Upper lobe of left lung (tissue), 6 donors: Measurements from ENCODE around the gene CYB5R2. TPM values are rescaled to one million over a fixed set of nuclear protein-coding genes. Genes with fewer than 3 reads are reported as not detected.

ENCODE experiments used
- ATAC-seq, 2 donors: fragments of 200-7000 bp; cut with Tn5 transposase; one replicate each; pipeline ENCODE4 v1.9.1; 2022; ENCODE audit warnings: mild to moderate bottlenecking in 2 of 2, moderate library complexity in 2 of 2; ENCODE audit not compliant: low FRiP score in 2 of 2
- DNase-seq, 2 donors: peaks; one replicate each; pipeline ENCODE4 v3.0.0-alpha.2; 2019 to 2020
- H3K27ac ChIP-seq, 4 donors: fragments of 200-600 bp; sonication (generic); one replicate each; pipeline ENCODE4 v1.5.1; 2016 to 2019
- H3K27me3 ChIP-seq, 4 donors: fragments of 200-600 bp; sonication (generic); one replicate each; pipeline ENCODE4 v1.5.1; 2017 to 2019
- H3K36me3 ChIP-seq, 4 donors: fragments of 200-600 bp; sonication (generic); one replicate each; pipeline ENCODE4 v1.5.1; 2016 to 2019
- H3K4me1 ChIP-seq, 4 donors: fragments of 200-600 bp; sonication (generic); one replicate each; pipeline ENCODE4 v1.5.1; 2018 to 2019
- H3K4me3 ChIP-seq, 4 donors: fragments of 200-600 bp; sonication (generic); one replicate each; pipeline ENCODE4 v1.5.1; 2017 to 2019; ENCODE audit warnings: mild to moderate bottlenecking in 2 of 4, moderate library complexity in 1 of 4
- H3K9me3 ChIP-seq, 4 donors: fragments of 200-600 bp; sonication (generic); one replicate each; pipeline ENCODE4 v1.5.1; 2018 to 2019
- EP300 ChIP-seq, 4 donors: sonication (generic); formaldehyde crosslinking; IDR thresholded peaks; one replicate each; pipeline ENCODE4 v1.5.1; 2017; ENCODE audit warnings: antibody characterized with exemption in 4 of 4, control low read depth in 2 of 4
- POLR2A ChIP-seq, 4 donors: fragments of 450-650 bp; IDR thresholded peaks; one replicate each; pipeline ENCODE4 v1.5.1; 2016 to 2017; ENCODE audit warnings: antibody characterized with exemption in 4 of 4, mild to moderate bottlenecking in 2 of 4
- POLR2AphosphoS5 ChIP-seq, 2 donors: sonication (generic); formaldehyde crosslinking; IDR thresholded peaks; one replicate each; pipeline ENCODE4 v1.5.1; 2017; ENCODE audit warnings: antibody characterized with exemption in 2 of 2
- WGBS, 2 donors: methylation state at CpG; one replicate each; pipeline ENCODE4 v1.1.5; 2017 to 2018; 5-methylcytosine and 5-hydroxymethylcytosine counted together
- total RNA-seq, 6 donors: library from RNA; depleted of rRNA in 4 of 6; stranded (reverse); fragments of >200 nt in 4 of 6; gene quantifications; one replicate each; pipeline versions ENCODE4 v1.1.0 to v1.2.1, GENCODE V29; 2016 to 2021
- TF ChIP-seq, protein P1 (sequence below), 6 experiments: fragments of 450-650 bp in 4 of 6; fragments of 200-600 bp in 2 of 6; sonication (generic) in 2 of 6; IDR thresholded peaks; one replicate each; pipeline ENCODE4 v1.5.1; 2016 to 2019; ENCODE audit warnings: antibody characterized with exemption in 6 of 6
- donor health status: DM: no; HTN: no; CAD: no; lungs with moderate emphysema.
- donor health status: DM: no; HTN: yes; CAD: no; lungs with severe emphysema.

The CYB5R2 gene
- total RNA-seq, 6 donors from 2014 or later, result 8.3 to 58.7 (median 10.6) TPM

DNA sequence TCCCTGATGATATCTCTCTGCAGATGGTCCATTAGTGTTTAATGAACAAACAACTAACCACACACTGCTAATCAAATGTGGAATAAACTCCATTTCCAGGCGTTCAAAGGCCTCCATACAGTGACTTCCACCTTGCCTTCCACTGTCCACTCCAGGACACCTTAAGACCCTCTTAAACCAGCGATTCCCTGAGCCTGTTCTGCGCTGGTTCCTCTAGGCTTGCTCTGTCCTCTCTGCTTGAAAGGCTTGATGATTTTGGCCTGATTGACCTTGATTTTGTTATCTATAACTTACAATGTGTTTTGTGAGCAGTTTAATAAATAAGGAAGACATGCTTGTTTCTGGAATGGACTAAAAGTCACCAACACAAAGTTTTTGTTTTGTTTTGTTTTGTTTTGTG lies 20.9 kb upstream of the CYB5R2 start:
- no peaks in the 10 kb centered on the region for H3K27me3 ChIP-seq
- H3K4me3 ChIP-seq, result peak overlapping the region in 1 of 4 donors; percentile 18
- H3K9me3 ChIP-seq, result no peaks in the 10 kb centered on the region
- no peaks in the 10 kb centered on the region for H3K4me1 ChIP-seq
- DNase-seq (no peak), ATAC-seq (no peak)
- TF ChIP-seq, protein P1, sequence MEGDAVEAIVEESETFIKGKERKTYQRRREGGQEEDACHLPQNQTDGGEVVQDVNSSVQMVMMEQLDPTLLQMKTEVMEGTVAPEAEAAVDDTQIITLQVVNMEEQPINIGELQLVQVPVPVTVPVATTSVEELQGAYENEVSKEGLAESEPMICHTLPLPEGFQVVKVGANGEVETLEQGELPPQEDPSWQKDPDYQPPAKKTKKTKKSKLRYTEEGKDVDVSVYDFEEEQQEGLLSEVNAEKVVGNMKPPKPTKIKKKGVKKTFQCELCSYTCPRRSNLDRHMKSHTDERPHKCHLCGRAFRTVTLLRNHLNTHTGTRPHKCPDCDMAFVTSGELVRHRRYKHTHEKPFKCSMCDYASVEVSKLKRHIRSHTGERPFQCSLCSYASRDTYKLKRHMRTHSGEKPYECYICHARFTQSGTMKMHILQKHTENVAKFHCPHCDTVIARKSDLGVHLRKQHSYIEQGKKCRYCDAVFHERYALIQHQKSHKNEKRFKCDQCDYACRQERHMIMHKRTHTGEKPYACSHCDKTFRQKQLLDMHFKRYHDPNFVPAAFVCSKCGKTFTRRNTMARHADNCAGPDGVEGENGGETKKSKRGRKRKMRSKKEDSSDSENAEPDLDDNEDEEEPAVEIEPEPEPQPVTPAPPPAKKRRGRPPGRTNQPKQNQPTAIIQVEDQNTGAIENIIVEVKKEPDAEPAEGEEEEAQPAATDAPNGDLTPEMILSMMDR (IDR thresholded peaks at IDR 0.05), result no peak
- TF ChIP-seq POLR2AphosphoS5 (IDR thresholded peaks at IDR 0.05) (no peak), POLR2A (IDR thresholded peaks at IDR 0.05) (no peak), EP300 (IDR thresholded peaks at IDR 0.05) (no peak)
- no peaks in the 10 kb centered on the region for H3K36me3 ChIP-seq
- 78 to 82% methylated on average over 3 of the region's 3 CpGs for WGBS, 2 donors
- no peak overlapping the region for H3K27ac ChIP-seq

DNA sequence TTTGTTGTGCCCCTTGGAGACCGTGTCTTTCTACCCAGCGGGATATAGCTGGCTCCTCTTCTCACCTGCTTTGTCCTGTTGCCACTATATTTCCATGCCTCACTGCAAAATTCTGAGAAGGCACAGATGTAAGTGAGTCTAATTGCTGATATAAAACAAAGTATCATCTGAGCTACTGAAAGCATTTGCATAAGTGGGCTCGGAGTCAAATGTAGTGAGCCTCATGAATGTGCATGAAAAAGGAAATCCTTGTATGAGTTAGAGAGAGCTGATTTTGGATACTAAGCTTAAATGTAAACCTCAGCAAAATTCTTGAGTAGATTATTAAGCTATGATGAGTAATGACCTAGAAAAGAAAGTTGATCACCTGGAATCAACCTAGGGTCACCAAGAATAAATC lies 19.1 kb upstream of the CYB5R2 start:
- no peak for DNase-seq
- Histone ChIP-seq H3K4me1 (no peaks in the 10 kb centered on the region), H3K27me3 (no peaks in the 10 kb centered on the region), H3K27ac (no peak overlapping the region), H3K4me3 (no peak overlapping the region), H3K36me3 (no peaks in the 10 kb centered on the region), H3K9me3 (no peaks in the 10 kb centered on the region)
- 75 to 86% methylated on average over 3 of the region's 3 CpGs for WGBS, 2 donors
- TF ChIP-seq EP300 (IDR thresholded peaks at IDR 0.05), result no peak
- no peak for TF ChIP-seq POLR2AphosphoS5 (IDR thresholded peaks at IDR 0.05)
- TF ChIP-seq POLR2A (IDR thresholded peaks at IDR 0.05), result no peak
- TF ChIP-seq, protein P1 (IDR thresholded peaks at IDR 0.05), result no peak
- no peak for ATAC-seq

DNA sequence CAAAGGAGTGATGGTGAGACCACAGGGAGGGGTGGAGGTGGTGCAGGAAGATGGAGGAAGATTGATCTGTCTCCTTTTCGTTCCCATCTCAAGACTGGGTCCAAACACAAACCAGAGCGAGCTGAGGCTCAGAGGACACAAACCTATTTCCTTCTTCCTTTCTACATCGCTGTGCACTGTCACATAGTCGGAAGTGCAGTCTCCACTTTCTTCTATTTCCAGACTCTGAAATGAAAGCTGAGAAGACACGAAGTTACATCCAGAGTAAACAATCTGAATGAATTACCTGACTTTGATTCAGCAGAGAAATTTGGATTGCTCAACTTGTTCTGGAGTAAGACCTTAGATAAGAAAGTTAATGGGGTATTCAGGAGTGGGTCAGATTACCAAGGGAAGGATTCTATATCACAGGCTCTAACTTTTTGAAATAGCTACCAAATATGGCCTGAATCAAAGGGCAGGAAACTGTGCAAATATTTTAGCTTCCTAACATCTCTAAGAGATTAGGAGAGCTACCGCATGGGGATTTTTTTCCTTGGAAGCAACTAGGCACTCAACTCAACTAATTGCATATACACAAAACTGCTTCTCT lies 18.6 kb upstream of the CYB5R2 start:
- H3K4me3 ChIP-seq, result no peak overlapping the region
- H3K9me3 ChIP-seq, result no peaks in the 10 kb centered on the region
- H3K27ac ChIP-seq, result no peak overlapping the region
- ATAC-seq (no peak), DNase-seq (no peak)
- WGBS, 2 donors, result 43 to 52% methylated on average over 6 of the region's 6 CpGs
- no peaks in the 10 kb centered on the region for H3K27me3 ChIP-seq
- no peaks in the 10 kb centered on the region for H3K36me3 ChIP-seq
- TF ChIP-seq POLR2AphosphoS5 (IDR thresholded peaks at IDR 0.05) (no peak), POLR2A (IDR thresholded peaks at IDR 0.05) (no peak), EP300 (IDR thresholded peaks at IDR 0.05) (no peak)
- TF ChIP-seq, protein P1 (IDR thresholded peaks at IDR 0.05), result no peak
- H3K4me1 ChIP-seq, result no peaks in the 10 kb centered on the region

DNA sequence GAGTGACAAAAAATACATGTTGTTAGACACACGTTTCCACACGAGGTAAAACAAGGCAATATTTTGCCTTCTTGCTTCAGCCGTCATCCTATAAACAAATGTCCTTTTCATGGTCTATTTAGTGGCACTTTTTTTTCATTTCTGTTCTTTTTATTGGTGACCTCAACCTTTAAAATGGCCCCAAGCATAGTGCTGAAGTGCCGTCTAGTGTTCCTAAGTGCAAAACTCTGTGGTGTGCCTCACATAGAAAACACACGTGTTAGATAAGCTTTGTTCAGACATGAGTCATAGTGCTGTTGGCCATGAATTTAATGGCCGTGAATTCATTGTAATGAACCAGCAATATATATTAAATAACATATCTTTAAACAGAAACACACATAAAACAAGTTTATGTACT lies 17.3 kb upstream of the CYB5R2 start:
- TF ChIP-seq POLR2AphosphoS5 (IDR thresholded peaks at IDR 0.05), result no peak
- no peak for TF ChIP-seq EP300 (IDR thresholded peaks at IDR 0.05)
- TF ChIP-seq, protein P1 (IDR thresholded peaks at IDR 0.05), result no peak
- TF ChIP-seq POLR2A (IDR thresholded peaks at IDR 0.05), result no peak
- Histone ChIP-seq H3K36me3 (no peaks in the 10 kb centered on the region), H3K4me1 (no peaks in the 10 kb centered on the region), H3K4me3 (no peak overlapping the region), H3K27me3 (no peaks in the 10 kb centered on the region), H3K27ac (no peak overlapping the region), H3K9me3 (no peaks in the 10 kb centered on the region)
- no peak for DNase-seq
- 45 to 80% methylated on average over 5 to 6 of the region's 6 CpGs for WGBS, 2 donors
- ATAC-seq, result no peak

DNA sequence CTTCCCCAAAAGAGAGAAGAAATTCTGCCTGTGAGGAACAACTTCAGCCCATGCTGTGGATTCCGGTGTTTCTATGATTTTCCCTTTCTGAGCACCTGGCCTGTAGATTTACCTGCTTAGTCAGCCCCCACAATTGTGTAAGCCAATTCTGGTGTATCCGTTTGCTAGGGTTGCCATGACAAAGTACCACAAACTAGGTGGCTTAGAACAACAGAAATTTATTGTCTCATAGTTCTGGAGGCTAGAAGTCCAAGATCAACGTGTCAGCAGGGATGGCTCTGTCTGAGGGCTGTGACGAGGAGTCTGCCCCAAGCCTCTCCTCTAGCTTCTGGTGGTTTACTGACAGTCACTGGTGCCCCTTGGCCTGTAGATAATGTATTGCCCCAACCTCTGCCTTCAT lies 15.9 kb upstream of the CYB5R2 start:
- DNase-seq, result no peak
- no peaks in the 10 kb centered on the region for H3K36me3 ChIP-seq
- ATAC-seq, result no peak
- no peaks in the 10 kb centered on the region for H3K4me1 ChIP-seq
- H3K4me3 ChIP-seq, result no peak overlapping the region
- H3K27ac ChIP-seq, result no peak overlapping the region
- H3K27me3 ChIP-seq, result no peaks in the 10 kb centered on the region
- TF ChIP-seq POLR2AphosphoS5 (IDR thresholded peaks at IDR 0.05), result no peak
- TF ChIP-seq POLR2A (IDR thresholded peaks at IDR 0.05), result no peak
- TF ChIP-seq, protein P1 (IDR thresholded peaks at IDR 0.05), result no peak
- 42 to 71% methylated on average over 4 of the region's 4 CpGs for WGBS, 2 donors
- no peaks in the 10 kb centered on the region for H3K9me3 ChIP-seq
